Fibroblast of the conjunctiva (primary cell): ENCODE data around the gene SDR42E1.
"Not testable (repeated sequence)": the region's sequence is repeated elsewhere in the genome, so short reads cannot be mapped to it uniquely, and the experiment has no call there.

Source experiments
- DNase-seq: peaks from one replicate; pipeline ENCODE4 v3.0.0-alpha.2; 2010; ENCODE audit warnings: low read depth

Gene SDR42E1

DNA sequence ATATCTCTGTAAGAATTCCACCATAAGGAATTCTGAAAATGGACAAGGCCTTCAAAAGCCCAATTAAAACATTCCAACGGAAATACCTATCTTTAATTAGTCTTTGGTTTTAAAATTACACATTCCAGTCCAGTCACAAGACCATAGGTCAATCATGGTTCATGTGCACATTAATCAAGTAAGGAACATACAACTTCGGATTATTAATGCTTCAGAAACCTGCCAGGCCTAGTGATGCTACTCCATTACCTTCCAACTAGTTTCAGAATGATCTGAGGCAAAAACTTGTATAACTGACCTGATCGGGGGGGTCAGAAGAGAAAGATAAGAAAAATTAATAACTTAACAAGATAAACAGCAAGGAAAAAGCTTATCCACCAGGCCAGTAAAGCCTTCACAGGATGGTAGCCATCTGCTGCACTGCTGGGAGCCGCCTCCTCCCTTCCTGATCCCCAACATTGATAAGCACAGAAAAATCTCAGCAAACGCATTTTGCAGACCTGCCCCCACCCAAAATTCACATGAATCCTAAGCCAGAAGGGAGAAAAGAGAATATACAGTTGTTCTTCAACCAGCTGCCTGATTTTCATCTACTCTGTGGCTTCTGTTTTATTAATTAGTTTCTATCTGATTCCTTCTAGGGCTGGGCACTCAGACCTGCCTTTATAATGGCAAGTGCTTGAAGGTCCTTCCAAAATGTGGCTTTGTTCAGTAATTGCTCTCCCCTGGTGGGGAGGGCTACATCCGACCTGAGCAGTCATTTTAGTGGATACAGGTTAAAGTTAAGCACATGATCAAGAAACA is 6.0 kb downstream of the SDR42E1 start:
- no peak for DNase-seq

DNA sequence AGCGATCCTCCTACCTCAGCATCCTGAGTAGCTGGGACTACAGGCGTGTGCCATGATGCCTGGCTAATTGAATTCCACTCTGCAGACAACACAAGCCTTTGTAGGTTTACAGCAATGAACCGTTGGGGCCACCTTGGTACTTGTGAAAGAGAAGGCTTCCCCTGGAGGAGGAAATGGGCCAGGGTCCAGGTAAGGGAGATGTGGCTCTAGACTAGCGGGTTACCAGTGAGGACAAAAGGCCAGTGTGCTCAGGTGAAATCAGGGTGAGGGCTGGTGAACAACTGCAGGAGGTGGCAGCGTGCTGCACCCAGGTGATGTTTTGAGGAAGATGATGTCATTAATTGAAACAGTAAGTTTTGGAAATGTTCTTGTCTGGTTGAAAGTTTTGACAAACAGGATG is 6.7 kb downstream of the SDR42E1 start:
- DNase-seq = no peak

DNA sequence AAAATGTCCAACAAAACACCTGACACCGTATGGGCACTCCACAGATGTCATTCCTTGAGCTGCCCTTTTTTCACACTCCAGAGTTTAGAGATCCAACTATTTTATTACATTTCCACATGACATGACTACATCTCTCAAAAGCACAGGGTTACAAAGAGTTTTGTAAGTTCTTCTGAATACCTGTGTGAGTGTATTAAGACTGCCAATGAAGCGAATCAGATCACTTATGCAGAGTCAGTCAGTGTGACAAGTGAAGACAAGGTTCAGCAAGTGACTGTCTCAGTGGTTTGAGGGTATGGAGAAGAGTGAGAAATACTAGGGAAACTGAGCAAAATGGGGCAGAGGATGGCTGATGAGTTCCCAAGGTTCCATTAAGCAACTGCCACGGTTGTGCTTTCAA is 8.4 kb downstream of the SDR42E1 start:
- DNase-seq = no peak

DNA sequence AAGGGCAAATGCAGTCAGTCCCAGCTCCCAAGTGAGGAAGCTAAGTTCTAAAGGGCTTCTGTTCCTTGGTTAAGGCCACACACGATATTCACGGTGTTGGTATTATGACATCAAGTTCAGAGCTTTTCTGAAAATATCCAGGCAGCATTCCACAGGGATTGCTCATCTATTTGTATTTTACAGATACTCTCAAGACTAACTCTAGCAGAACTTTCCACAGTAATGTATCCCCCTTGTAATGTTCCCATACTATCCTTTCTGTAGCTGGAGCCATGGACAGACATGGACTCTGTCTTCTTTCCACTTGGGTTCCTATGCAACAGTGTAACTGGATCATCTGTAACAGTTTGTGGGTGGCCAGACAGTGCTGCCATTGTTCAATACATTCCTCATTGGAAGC is 13.5 kb downstream of the SDR42E1 start:
- peak; percentile 66 for DNase-seq

DNA sequence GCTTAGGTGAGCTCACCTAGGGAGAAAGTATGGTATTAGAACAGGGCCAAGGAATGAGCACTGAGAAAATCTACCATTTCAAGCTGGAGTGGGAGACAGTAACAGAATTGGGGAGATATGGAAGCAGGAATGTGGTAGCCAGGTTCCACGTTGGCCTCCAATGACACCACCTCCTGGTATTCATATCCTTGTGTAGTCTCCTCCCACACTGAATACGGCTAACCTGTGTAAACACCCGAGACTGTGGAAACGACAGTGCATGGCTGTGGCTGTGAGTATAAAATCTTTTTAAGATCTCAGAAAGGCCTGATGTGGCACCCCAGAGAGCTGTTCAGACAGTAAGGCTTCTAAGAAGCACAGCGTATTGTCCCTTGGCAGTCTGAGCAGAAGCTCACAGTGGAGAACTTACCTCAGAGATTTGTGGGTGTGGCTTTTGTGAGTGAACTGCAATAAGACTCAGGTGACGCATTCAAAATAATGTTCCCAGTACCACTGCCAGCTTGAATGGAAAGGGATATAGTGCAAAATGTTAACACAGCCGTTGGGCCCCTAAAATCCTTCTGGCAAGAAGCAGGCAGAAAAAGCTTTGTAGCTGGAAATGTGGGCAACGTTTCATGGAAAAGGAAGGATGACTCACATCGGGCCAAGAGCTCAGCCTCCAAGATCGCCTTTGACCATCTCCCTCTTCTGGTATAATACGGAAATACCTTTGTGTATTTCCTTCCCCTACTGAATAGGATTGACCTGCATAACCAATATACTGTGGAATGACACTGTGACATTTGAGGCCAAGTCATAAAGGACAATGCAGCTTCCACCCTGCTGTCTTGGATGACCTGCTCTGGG is 14.4 kb downstream of the SDR42E1 start:
- DNase-seq = peak; percentile 34

DNA sequence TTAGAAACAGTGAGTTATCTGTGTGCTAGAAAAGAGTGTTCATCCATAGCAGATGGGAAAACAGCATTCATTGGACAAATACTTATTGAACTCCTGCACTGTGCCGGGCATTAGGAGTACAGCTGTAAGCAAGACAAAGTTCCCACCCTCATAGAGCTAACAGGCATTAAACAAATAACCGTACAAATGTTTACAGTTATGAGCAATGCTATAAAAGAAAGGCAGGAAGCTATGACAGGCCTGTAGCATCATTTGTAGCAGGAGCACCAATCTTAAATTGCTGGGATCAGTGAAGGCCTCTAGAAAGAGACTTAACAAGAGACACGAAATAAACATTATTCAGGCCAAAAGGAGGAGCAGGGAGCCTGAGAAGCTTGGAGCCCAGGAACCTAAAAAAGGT is 15.6 kb downstream of the SDR42E1 start:
- DNase-seq = no peak

DNA sequence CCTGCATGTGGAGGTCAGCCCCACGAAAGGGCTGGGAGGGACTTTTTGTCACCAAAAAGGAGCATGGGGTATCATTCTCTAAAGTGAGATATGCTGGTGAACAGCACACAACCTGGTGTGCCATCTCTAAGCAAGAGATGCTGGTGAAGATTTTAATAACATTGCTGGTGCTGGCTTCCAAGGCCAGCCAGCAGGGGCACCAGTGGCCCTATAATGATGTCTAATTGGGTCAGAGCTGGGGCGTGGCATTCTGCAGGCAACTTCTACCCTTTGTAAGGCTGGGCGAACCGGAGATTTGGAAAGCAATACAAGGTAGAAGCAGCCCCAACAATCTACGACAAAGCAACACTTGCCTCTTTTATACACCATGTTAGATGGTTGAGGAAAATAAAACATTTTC is 16.8 kb downstream of the SDR42E1 start:
- no peak for DNase-seq

DNA sequence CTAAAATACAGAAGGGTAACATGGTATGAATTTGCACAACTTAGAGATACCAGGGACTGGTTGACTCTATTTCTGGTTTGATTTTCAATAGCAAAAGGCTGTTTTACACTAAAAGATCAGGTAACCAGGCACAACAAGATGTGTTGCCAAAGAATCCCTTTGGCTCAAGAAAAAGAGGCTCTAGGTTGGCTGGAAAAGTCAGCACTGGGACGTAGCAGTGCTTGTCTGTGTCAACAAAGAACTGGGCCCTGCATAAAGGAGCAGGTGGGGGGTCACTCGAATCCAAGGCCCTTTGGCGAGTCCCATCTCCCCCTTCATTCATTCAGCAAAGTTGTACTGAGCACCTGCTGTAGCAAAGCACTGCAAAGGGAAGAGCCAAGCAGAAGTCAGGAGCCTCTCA is 18.4 kb downstream of the SDR42E1 start:
- no peak for DNase-seq

DNA sequence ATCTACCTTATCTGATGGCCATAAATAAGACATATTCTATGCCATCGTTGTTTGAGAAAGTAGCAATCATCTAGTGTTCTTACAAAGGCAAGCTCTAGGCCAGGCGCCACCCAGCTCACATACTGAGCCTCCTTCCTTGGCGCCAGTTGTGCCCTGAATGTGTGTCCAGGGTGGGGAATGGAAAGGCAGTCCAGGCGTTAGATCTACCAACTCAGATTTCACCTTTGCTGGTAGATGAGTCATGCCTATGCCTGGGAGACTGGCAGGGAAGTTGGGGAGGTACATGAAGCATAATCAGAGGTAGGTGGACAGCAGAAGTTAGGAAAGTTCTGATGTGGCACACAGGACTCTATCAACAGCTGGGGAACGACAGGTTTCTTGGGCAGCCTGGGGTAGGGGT is 23.6 kb downstream of the SDR42E1 start:
- DNase-seq = no peak

DNA sequence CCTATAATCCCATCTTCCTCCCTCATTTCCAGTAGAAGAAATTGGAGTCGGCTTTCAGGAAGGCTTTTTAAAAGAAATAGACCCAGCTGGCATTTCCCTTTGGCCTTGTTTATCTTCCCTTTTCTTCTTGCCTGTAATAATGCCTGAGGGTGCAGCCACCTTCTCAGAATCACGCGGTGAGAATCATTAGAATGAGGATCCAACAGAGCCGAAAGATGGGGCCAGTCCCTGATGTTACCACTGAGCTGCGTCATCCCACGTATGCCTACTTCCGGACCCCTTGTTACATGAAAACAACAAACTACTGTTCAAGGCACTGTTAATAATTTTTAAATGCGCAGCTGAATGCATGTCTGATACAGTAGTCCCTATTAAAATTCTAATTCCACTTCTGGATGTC is 24.1 kb downstream of the SDR42E1 start:
- no peak for DNase-seq

DNA sequence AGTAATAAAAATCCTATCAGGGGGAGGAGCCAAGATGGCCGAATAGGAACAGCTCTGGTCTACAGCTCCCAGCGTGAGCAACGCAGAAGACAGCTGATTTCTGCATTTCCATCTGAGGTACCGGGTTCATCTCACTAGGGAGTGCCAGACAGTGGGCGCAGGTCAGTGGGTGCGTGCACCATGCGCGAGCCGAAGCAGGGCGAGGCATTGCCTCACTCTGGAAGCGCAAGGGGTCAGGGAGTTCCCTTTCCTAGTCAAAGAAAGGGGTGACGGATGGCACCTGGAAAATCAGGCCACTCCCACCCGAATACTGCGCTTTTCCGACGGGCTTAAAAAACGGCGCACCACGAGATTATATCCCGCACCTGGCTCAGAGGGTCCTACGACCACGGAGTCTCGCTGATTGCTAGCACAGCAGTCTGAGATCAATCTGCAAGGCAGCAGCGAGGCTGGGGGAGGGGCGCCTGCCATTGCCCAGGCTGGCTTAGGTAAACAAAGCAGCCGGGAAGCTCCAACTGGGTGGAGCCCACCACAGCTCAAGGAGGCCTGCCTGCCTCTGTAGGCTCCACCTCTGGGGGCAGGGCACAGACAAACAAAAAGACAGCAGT is 33.8 kb downstream of the SDR42E1 start:
- not testable (repeated sequence) for DNase-seq

DNA sequence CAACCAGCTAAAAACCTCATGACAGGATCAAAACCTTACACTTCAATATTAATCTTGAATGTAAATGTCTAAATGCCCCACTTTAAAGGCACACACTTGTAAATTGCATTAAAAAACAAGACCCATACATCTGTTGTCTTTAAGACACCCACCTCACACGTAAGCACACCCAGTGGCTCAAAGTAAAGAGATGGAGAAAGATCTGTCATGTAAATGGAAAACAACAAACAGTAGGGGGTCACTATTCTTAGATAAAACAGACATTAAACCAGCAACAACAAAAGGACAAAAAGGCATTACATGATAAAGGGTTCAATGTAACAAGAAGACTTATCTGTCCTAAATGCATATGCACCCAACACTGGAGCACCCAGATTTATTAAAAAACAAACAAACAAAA is 35.6 kb downstream of the SDR42E1 start:
- no peak for DNase-seq

DNA sequence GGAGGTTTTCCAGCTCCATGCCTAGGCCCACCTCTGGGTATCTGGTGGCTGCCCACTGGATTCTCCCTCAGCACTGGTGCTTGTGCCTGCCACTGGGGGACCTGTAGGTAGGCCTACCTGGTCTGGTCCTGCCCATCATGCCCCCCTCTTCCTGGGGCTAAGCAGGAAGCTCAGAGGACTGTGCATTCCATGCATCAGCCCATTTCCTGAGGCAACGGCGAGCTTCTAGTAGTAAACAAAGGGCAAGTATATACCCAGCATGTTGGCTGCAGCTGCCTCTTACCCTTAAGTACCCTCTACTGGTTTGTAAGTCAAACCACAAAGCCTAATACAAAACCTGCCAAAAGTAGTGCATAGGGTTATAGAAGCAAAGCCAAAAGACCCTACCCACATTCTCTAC is 37.5 kb downstream of the SDR42E1 start:
- no peak for DNase-seq

DNA sequence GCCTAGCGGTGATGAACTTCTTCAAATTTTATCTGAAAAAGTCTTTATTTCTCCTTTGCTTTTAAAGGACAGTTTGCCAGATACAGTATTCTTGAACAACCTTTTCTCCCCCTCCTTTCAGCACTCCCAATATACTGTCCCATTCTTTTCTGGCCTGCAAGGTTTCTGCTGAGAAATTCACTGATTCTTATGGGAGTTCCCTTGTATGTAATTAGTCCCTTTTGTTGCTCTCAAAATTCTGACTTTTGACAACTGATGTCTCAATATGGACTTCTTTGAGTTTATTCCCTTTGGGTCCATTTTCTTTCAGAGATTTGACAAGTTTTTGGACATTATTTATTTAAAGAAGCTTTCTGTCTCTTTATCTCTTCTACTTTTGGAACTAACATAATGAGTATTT is 39.4 kb downstream of the SDR42E1 start:
- DNase-seq = no peak

DNA sequence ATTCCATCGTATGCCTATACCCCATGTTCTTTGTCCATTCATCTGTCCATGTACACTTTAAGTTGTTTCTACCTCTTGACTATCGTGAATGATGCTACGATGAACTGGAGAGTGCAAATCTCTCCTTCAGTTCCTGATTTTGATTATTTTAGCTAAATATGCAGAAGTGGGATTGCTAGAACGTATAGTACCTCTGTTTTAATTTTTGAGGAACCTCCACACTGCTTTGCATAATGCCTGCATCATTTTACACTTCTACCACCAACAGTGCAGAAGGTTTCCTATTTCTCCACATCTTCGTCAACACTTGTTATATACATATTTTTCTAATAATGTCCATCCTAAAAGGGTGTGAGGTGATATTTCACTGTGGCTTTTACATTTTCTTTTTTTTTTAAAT is 43.9 kb downstream of the SDR42E1 start:
- no peak for DNase-seq

DNA sequence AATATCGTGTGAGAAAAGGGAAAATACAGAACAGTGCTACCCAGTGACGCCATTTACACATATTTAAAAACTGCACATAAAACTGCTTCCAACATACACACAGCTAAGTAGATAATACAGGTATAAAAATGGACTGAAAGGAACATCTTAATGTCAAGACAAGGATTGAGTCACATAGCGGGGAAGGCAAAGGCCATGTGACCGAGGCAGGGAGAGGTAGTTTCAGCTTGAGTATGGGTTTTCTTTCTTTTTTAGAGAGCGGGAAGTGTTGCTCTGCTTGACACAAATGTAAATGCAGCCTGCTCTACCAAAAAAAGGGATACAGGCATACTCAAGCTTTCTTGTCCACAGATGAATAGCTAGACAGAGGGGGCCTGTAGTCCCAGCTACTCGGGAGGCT is 46.5 kb downstream of the SDR42E1 start:
- DNase-seq = no peak

DNA sequence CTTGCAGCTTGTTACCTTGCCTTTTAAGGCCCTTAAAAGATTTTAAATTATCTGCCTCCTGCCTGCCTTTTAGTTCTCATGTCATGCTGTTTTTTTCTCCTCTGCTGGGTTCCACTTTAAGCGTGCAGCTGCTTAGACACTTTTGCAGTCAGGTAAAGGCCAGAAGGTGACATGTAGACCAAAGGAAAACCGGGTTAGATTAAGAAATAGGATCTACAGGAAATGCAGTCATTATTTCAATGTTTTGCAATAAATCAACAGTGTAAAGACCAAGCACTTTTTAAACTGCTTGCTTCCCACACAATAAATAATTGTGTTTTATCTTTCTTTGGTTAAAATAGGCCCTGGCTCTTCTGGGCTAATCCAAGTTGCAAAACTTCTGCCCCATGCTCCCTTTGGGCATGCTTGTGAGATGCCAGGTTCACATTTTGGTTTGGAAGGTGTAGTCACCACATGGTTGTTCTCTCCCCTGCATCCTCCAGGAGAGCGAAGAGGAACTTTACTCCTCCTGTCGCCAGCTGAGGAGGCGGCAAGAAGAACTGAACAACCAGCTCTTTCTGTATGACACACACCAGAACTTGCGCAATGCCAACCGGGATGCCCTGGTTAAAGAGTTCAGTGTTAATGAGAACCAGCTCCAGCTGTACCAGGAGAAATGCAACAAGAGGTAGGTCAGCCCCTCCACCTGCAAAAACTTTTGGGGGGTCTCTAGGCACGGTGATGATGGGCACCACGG is 54.9 kb downstream of the SDR42E1 start:
- DNase-seq = no peak

DNA sequence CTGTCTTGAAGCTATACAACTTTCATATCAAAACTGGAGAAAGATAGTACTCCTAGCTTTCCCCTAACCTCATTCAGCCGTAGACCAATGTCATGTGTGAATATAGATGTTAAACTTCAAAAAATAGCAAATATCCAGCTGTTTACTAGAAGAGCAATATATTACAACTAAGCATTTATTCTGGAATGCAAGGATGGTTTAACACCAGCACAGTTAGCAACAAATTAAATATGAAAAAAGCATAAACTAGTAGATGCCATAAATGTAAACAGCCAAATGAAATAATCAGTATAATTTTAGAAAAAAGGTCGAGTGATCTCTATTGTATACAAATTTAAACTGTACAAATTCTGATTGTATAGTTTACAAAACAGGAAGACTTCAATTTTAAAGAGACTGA is 59.7 kb downstream of the SDR42E1 start:
- DNase-seq = no peak

DNA sequence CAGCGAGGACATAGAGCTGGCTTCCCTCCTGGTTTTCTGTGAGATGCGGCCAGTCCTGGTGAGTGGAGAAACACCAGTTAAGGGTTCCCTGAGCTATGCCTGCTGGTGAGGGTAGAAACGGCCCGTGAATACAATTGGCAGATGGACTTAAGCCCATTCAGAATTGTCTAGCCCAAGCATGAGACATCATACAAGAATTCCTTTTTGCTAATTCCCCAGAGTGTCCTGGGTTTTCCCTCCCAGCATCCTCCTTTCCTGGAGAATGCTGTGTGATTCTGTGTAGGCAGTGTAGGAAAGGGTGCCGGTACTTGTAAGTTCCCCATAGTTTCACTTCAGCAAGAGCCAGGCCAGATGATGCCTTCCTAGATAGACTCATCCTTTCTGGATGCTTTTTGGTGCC is 65.1 kb downstream of the SDR42E1 start:
- no peak for DNase-seq

DNA sequence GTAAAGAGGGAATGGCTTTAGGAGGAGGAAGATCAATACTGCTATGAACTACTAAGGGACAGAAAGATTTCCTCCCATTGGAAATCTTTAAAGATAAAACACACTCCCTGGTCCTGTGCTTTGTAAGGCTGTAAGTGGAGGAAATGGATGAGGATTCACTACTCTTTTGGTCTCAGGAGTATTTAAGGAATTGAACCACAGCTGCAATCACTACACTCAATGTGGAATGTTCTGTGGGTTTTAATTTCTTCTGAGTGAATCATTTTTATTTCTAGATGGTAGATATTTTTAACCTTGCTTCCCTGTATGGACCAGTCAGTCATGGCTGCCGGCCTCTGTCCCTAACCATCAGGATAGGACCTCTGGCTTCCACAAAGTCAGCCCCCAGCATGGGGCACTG is 65.6 kb downstream of the SDR42E1 start:
- DNase-seq = no peak

DNA sequence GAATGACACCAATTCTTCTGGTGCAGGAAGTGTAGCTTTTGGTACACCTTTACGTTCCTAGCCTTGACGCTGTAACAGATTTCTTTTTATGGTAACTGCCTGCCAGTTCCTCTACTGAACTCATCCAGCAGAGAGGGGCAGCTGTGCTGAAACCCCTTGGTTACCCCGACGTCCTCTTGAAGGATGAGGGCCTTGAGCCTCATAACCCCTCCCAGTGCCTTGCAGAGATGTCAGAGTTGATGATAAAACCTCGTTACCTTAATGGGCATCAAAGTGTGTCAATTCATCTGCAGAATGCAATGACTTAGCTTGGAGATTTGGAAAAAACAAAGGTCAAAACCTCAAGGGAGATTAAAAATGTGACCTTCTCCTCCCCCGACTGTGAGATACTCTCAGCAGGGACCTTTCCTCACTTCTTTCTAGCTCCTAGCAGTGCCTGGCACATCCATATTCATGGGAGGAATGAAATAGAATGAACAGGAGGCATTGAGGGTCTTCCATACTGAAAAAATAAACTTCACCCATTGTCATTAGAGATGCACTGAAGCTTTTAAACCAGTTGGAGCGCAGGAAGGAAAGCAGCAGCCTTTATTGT is 69.2 kb downstream of the SDR42E1 start:
- DNase-seq = no peak
